HG02973 (cell line): ENCODE measurements around the gene EIF4G1.

Source experiments
- ATAC-seq: cut with Tn5 transposase; IDR thresholded peaks from one replicate; pipeline ENCODE4 v1.9.1; 2021; ENCODE audit warnings: moderate library complexity; ENCODE audit not compliant: unreplicated experiment

The EIF4G1 gene

GRCh38 chr3:184381261-184382224 is 67.1 kb downstream of the EIF4G1 start:
- ATAC-seq = no peak

- ATAC-seq = no peak
Observed at GRCh38 chr3:184382326-184383032, 68.1 kb downstream of the EIF4G1 start.

DNA sequence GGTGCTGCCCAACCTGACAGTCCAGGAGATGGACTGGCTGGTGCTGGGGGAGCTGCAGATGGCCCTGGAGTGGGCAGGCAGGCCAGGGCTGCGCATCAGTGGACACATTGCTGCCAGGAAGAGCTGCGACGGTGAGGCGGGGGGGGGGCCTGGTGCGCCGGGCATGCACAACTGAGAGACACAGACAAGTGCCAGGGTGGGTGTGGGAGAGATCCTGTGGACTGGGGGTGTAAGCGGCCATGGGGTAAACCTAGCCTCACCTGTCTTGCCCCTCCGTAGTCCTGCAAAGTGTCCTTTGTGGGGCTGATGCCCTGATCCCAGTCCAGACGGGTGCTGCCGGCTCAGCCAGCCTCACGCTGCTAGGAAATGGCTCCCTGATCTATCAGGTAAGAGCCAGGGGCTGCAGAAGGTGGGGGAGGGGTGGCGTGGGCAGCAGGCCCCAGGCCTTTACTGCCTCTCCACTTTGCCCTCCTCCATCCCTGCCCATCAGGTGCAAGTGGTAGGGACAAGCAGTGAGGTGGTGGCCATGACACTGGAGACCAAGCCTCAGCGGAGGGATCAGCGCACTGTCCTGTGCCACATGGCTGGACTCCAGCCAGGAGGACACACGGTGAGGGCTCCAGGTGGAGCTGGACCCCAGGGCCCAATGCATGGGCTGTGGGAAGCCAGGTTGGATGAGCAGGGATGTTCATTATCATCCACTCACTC is 68.8 kb downstream of the EIF4G1 start:
- no peak for ATAC-seq

GRCh38 chr3:184384342-184384741 is 69.9 kb downstream of the EIF4G1 start:
- ATAC-seq = no peak
